Spleen (tissue), 7 donors: ENCODE measurements around the gene OR2AP1.
"Not testable (repeated sequence)": the region's sequence is repeated elsewhere in the genome, so short reads cannot be mapped to it uniquely, and the experiment has no call there.

Source experiments
- POLR2AphosphoS5 ChIP-seq, 3 donors: sonication (generic); formaldehyde crosslinking; IDR thresholded peaks; one replicate each; pipeline ENCODE4 v1.5.1; 2017; ENCODE audit warnings: antibody characterized with exemption in 3 of 3
- TF ChIP-seq, protein P1 (sequence below), 11 experiments: fragments of 200-600 bp in 7 of 11; fragments of 450-650 bp in 4 of 11; sonication (generic) in 4 of 11; IDR thresholded peaks in 8 of 11; conservative IDR thresholded peaks in 3 of 11; 1 replicate in 7 of 11; 2 replicates in 4 of 11; pipeline versions ENCODE4 v1.4.0 to v1.8.0; 2016 to 2021; ENCODE audit warnings: antibody characterized with exemption in 11 of 11, inconsistent platforms in 4 of 11, mild to moderate bottlenecking in 1 of 11
- donor health status: DM: no; HTN: no; CAD: no; lungs with moderate emphysema.
- donor health status: DM: no; HTN: no; CAD: no.
- donor health status: DM: no; HTN: no; CAD: no.

- TF ChIP-seq, protein P1, sequence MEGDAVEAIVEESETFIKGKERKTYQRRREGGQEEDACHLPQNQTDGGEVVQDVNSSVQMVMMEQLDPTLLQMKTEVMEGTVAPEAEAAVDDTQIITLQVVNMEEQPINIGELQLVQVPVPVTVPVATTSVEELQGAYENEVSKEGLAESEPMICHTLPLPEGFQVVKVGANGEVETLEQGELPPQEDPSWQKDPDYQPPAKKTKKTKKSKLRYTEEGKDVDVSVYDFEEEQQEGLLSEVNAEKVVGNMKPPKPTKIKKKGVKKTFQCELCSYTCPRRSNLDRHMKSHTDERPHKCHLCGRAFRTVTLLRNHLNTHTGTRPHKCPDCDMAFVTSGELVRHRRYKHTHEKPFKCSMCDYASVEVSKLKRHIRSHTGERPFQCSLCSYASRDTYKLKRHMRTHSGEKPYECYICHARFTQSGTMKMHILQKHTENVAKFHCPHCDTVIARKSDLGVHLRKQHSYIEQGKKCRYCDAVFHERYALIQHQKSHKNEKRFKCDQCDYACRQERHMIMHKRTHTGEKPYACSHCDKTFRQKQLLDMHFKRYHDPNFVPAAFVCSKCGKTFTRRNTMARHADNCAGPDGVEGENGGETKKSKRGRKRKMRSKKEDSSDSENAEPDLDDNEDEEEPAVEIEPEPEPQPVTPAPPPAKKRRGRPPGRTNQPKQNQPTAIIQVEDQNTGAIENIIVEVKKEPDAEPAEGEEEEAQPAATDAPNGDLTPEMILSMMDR (IDR thresholded peaks at IDR 0.05 in 8 of 11, conservative IDR thresholded peaks at IDR 0.05 in 3 of 11) = not testable (repeated sequence)
- TF ChIP-seq POLR2AphosphoS5 (IDR thresholded peaks at IDR 0.05) = not testable (repeated sequence)
These were observed 2.2 kb upstream of the OR2AP1 start for GRCh38 chr12:55570060-55570459.
